Urinary bladder (tissue), 4 donors: ENCODE results near the gene DGCR8. TPM values are rescaled to one million over a fixed set of nuclear protein-coding genes. Genes with fewer than 3 reads are reported as not detected.

Experiments
- DNase-seq: peaks from one replicate; pipeline ENCODE4 v3.0.0-alpha.2; 2015; ENCODE audit errors: extremely low spot score
- H3K27ac ChIP-seq: one replicate; pipeline ENCODE4 v1.5.1; 2013; ENCODE audit warnings: low read depth, mild to moderate bottlenecking, moderate library complexity
- H3K36me3 ChIP-seq: one replicate; pipeline ENCODE4 v1.6.1; 2013; ENCODE audit warnings: mild to moderate bottlenecking, moderate library complexity; ENCODE audit not compliant: insufficient read depth
- H3K4me1 ChIP-seq: one replicate; pipeline ENCODE4 v1.6.1; 2013; ENCODE audit warnings: mild to moderate bottlenecking, moderate library complexity; ENCODE audit not compliant: insufficient read depth
- H3K4me3 ChIP-seq: one replicate; pipeline ENCODE4 v1.5.1; 2013; ENCODE audit warnings: low read depth, low read length
- WGBS: extraction: QIAGEN DNeasy Blood & Tissue Kit; methylation state at CpG from one replicate; pipeline ENCODE4 v1.1.7; 2013; 5-methylcytosine and 5-hydroxymethylcytosine counted together
- polyA plus RNA-seq: library from polyadenylated mRNA; stranded (reverse); fragments of 200-250 nt; gene quantifications from one replicate; pipeline ENCODE4 v1.2.3, GENCODE V29; 2013
- total RNA-seq: library from RNA; depleted of rRNA; stranded (reverse); fragments of >200 nt; gene quantifications from one replicate; pipeline ENCODE4 v1.2.3, GENCODE V29; 2014
- donor health status: healthy with polysubstance abuse.
- donor health status: healthy.

Gene DGCR8
- total and polyA plus RNA-seq, 2 donors: 18.9 to 24.8 TPM

DNA sequence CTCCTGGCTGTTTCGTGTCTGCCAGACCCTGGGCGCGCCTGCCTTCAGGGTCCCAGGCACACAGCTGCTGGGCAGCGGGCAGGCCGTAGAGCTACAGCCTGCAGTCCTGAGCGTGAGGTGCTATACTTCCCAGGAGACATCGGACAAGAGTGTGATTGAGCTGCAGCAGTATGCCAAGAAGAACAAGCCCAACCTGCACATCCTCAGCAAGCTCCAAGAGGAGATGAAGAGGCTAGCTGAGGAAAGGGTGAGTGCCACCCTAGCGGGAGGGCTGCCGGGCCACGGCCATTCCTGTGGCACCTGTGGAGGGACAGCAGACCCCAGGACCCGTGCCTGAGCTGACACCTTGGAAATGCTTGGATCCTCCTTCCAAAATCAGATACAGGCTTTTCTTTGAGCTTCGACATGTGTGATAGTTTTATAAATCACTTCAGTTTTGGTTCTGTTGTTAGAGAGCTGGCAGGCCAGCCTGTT, 28.8 kb downstream of the DGCR8 start:
- Histone ChIP-seq H3K4me1 (no peaks in the 10 kb centered on the region), H3K27ac (no peak overlapping the region), H3K36me3 (peaks cover 11% of the 10 kb centered on the region), H3K4me3 (no peak overlapping the region)
- WGBS: 90% methylated on average over 12 of the region's 12 CpGs
- no peak for DNase-seq

DNA sequence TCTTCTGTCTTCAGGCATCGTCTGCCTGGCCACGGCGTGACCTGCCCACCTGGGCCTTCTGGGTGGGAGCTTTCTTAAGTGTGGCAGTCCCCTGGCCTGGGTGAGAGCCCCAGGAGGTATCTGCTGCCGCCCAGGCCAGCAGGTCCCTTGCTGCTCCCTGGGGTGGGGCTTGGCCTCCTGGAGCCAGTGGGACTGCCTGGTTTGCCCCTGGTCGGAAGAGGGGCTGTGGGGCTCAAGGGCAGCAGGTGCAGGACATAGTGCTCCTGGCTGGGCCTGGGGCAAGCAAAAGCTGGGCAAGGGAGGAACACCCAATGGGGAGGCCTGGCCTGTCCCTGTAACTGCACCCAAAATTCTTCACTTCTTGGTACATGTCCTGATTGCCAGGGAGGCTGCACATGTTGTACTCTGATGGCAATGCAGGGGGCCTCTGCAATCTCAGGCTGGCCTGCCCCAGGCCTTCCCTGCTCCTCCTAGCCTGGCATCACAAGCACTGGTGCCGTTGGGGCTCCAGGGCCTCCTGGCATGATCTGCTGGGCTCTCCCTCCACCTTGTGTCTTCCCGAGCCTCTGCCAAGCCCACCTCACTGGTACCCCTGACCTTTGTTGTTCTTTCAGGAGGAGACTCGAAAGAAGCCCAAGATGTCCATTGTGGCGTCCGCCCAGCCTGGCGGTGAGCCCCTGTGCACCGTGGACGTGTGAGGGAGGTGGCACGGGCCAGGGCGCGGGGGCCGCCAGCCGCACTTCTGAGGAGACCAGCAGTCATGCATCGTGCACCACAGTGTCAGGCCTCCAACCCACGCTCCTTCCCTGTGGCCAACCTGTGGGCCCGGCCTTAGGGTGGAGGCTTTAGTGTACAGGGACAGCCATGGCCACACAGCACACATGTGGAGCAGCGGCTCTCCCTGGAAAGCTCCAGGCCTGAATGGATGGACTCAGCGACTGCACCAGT, 29.6 kb downstream of the DGCR8 start:
- peaks cover 11% of the 10 kb centered on the region for H3K36me3 ChIP-seq

DNA sequence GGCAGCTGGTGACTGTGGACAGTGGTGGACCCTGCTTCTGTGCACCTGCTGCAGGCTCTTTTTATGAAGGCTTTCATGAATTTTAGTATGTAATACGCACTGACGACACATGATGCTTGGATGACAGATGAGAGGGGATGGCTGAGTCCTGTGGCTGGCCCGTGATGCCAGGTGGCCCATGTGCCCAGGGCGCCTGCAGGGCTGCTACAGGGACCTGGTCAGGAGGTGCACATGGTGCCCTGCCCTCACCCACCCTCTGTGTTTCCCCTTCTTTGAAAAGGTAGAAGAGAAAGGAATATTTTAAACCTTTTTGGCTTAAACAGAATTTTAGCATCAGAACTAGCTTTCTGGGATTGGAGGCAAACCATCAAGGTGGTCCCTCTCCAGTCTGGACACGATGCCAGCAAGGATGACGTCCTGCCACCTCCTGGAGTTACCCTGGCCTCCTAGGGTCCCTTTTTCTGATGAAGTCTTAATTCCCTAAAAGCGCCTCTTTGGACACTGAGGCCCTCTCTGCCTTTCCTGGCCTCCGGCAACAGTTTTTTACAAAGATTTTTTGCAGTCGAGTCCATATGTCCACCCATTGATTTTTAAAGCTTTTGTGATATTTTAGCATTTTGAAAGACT, 30.4 kb downstream of the DGCR8 start:
- no peak overlapping the region for H3K4me3 ChIP-seq
- WGBS: 85% methylated on average over 9 of the region's 9 CpGs
- no peak for DNase-seq
- H3K4me1 ChIP-seq: no peaks in the 10 kb centered on the region
- H3K27ac ChIP-seq: no peak overlapping the region
- H3K36me3 ChIP-seq: peaks cover 11% of the 10 kb centered on the region

More for the DNA sequence above, 29.6 kb downstream of the DGCR8 start:
- Histone ChIP-seq H3K4me3 (no peak overlapping the region), H3K4me1 (no peaks in the 10 kb centered on the region), H3K27ac (no peak overlapping the region)
- 83% methylated on average over 23 of the region's 23 CpGs for WGBS
- DNase-seq: no peak

DNA sequence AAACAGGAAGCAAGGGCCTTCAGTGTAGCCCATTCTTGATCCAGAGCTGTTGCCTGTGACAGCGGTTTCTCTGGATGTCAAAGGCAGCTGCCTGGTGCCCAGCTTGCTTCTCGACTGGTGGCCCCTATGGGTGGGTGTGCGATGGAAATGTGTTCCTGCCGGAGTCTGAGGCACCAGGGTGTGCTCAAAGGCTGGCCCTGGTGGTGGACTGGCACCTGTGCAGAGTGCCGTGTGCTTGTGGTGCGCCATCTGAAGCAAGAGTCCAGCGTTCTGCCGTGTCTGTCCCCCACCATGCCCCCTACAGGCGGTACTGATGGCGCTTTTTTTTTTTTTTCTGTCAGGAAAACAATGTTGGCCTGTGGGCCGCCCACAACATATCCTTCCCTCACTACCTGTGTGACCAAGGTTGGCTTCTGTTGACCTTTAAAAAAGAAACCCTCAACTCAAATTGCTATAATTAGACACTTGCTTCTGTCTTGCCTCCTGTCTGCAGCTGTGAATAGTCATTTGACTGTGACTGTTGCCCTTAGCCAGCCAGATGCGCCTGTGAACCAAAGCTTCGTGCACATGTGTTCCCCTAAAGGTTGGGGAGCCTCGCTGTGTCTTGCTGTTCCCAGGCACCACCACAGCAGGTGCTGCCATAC, 31.1 kb downstream of the DGCR8 start:
- H3K4me1 ChIP-seq: no peaks in the 10 kb centered on the region
- WGBS: 61% methylated on average over 14 of the region's 14 CpGs
- no peak for DNase-seq
- H3K27ac ChIP-seq: no peak overlapping the region
- H3K36me3 ChIP-seq: peaks cover 8% of the 10 kb centered on the region
- H3K4me3 ChIP-seq: no peak overlapping the region

DNA sequence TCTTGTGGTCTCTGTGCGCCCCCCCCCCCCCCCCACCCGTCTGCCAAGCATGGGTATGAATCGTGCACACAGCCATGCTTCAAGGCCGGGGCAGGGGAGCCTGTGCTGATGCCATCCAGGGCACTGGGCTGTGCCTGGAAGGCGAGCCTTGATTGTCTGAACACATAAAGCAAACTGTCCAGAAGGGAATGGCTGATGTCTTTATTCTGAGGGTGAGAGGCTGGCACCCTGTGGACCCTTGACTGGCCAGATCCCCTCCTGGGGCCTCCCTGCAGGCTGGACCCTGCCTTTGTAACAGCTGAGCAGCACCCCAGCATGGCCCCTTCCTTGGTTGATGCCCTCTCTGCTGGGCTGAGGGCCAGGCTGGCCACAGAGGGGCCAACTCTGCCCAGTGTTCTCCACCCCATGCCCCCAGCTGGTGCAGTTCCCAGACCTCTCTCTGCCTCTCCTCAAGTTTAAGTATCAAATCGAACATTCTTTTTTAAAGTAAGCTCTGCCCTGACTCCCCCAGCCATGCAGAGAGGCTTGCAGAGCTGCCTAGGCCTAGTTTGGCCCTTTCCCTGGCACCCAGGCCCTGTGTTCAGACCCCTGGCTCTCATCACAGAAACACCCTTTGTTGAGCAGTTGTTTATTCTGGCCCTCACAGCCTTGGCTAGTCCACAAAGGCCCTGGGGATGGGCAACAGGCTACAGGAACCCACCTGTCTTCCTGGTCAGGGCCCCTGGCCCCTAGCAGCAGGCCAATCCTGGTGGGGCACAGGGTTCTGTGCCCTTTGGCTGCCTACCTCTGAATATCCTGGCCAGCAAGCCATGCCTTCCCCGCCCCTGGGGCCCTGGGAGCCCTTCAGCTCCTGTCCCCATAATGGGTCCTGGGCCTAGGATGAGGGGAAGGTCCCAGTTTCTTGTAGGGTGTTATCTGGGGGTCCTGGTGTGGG, 31.9 kb downstream of the DGCR8 start:
- WGBS: 72% methylated on average over 7 of the region's 7 CpGs
- Histone ChIP-seq H3K4me1 (no peaks in the 10 kb centered on the region), H3K36me3 (peaks cover 7% of the 10 kb centered on the region), H3K27ac (no peak overlapping the region), H3K4me3 (no peak overlapping the region)
- no peak for DNase-seq

DNA sequence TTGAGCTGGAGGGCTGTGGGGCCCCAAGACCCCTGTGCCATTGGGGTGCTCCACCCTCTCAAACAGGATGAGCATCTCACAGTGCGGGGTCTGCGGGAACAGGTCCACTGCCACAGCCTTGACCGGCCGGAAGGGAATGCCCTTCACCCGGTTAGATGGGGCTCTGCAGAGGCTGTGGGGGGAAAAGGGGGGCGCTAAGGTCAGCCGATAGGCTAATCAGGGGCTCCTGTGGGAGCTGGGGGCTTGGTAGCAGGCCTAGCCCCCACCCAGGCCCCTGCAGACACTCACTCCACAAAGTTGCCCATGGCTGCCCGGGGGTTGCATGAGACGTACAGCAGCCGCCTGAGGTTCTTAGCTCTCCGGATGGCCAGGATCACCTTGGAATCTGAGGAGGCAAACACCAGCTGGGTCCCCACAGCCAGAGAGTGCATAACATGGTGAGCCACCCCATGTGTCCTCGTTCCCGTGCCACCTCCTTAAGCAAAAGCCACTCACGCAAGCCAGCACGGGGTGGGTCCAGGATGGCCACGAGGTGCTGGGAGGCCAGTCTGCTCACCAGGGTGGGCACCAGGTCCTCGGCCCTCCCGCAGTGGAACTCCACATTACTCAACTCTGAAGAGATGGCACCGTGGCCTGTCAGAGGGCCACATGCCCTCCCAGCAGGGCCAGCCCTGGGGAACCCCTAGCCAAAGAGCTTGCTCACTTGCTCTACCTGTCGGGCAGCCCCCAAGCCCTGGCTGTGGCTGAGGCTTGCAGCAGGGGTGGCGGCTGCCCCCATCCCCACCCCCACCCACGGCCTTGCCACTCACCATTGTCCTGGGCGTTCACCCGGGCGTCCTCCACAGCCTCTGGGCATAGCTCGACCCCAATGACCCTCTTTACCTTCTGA, 32.8 kb downstream of the DGCR8 start:
- WGBS: 84% methylated on average over 26 of the region's 26 CpGs
- DNase-seq: no peak
- H3K4me3 ChIP-seq: no peak overlapping the region
- H3K36me3 ChIP-seq: peaks cover 4% of the 10 kb centered on the region
- H3K4me1 ChIP-seq: no peaks in the 10 kb centered on the region
- H3K27ac ChIP-seq: no peak overlapping the region

DNA sequence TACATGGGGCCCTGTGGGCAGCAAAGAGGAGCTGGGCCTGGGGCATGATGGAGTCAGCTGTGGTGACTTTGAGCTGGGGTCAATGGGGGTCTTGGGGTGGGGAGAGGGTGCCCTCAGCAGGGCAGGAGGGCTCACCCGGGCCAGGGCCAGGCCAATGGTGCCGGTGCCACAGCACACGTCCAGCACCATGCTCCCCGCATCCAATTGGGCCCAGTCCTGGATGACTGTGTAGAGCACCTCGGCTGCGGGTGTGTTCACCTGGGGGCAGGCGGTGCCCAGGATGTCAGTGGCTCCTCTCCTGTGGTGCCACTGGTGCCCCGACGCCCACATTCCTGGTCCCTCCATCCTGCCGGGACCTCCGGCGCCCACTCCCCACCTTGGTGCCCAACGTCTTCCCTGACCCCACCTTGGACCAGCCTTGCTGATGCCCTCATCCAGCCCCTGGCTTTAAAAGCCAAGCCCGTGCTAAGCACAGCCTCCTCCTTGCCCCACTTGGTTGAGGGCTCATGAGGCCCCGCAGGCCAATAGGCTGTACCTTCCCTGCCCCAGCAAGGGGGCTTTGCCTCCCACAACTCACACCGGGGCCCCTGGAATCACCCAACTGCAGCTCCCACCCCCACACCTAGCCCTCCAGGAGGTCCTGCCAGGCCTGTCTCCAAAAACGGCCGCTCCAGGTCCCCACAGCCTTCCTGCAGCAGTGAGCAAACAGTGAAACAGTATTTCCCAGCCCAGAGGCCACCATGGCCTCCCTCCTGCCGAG, 33.7 kb downstream of the DGCR8 start:
- WGBS: 90% methylated on average over 19 of the region's 19 CpGs
- H3K4me3 ChIP-seq: no peak overlapping the region
- no peaks in the 10 kb centered on the region for H3K4me1 ChIP-seq
- no peak for DNase-seq
- H3K27ac ChIP-seq: no peak overlapping the region
- H3K36me3 ChIP-seq: peaks cover 4% of the 10 kb centered on the region

GRCh38 chr22:20114506-20115475, 34.8 kb downstream of the DGCR8 start:
- H3K4me1 ChIP-seq: no peaks in the 10 kb centered on the region
- no peak overlapping the region for H3K4me3 ChIP-seq
- H3K27ac ChIP-seq: no peak overlapping the region
- H3K36me3 ChIP-seq: no peaks in the 10 kb centered on the region
- WGBS: 91% methylated on average over 36 of the region's 36 CpGs
- DNase-seq: no peak

GRCh38 chr22:20115691-20116375, 35.8 kb downstream of the DGCR8 start, which contains the start of gene RANBP1:
Gene RANBP1 (plus strand): TSS chr22:20116104. CDS start chr22:20116185, 81 bp downstream.
- WGBS: 71% methylated on average over 30 of the region's 30 CpGs

DNA sequence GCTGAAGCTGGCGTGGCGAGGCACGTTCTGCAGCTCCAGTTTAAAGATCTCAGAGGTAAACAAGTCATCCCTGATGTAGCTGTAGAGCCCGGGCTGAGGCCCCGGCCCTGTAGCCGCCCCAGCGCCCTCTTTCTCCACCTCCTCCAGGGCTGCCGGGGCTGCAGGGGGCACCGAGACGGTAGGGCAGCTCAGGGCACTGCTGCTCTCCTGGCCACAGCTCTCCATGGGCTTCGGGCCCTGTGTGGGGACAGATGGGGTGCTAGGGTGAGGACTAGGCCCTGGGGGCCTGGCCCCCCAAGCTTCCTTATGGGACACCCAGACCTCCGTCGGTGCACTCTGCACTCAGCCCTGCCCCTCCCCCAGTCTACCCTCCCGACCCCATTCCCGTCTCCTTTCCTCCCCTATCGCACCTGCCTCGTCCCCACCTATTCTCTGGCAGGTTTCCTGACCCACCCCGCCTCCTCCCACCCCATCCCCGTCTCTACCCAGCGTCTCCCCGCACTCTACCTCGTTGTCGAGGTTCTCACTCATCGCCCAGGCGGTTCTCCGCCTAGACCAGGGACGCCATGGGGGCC, 36.4 kb downstream of the DGCR8 start:
- DNase-seq: no peak
- 8% methylated on average over 27 of the region's 27 CpGs for WGBS
- Histone ChIP-seq H3K36me3 (peaks cover 2% of the 10 kb centered on the region), H3K4me1 (no peaks in the 10 kb centered on the region), H3K27ac (peak overlapping the region; percentile 75), H3K4me3 (peak overlapping the region; percentile 91)

More at GRCh38 chr22:20115691-20116375, 35.8 kb downstream of the DGCR8 start, which contains the start of gene RANBP1:
- Histone ChIP-seq H3K27ac (peak within 1 kb of the TSS; percentile 75), H3K4me1 (no peaks in the 10 kb centered on the region), H3K4me3 (peak within 1 kb of the TSS; percentile 91), H3K36me3 (peaks cover 2% of the 10 kb centered on the region)
- DNase-seq: no peak
